OCI-LY1 (cell line): ENCODE data around the gene BCL2.

Experiments used
- CTCF ChIP-seq: fragments of 200-600 bp; sonication (generic), shearing (Covaris generic); IDR thresholded peaks from 2 replicates; pipeline ENCODE4 v1.5.1; 2017; ENCODE audit warnings: mild to moderate bottlenecking, antibody characterized with exemption, low read length, moderate library complexity, mixed read lengths
- EZH2 ChIP-seq: fragments of 200-600 bp; sonication (generic), shearing (Covaris generic); IDR thresholded peaks from 2 replicates; pipeline ENCODE4 v1.8.0; 2017; ENCODE audit warnings: borderline replicate concordance, mixed run types, mild to moderate bottlenecking, antibody characterized with exemption, low read length, moderate library complexity, mixed read lengths

GRCh38 chr18:63257453-63257852 is 62.1 kb downstream of the BCL2 start:
- TF ChIP-seq CTCF (no peak), EZH2 (no peak)
